Measurements from ENCODE around the gene SPATS2. TPM values are rescaled to one million over a fixed set of nuclear protein-coding genes. Genes with fewer than 3 reads are reported as not detected.

SPATS2 gene
- total RNA-seq, 4 donors from 2014 or later = 5.3 to 7.8 (median 6.7) TPM

- Histone ChIP-seq H3K4me1 (peaks cover 6 to 9% of the 10 kb centered on the region in 2 donors), H3K27ac (no peak overlapping the region), H3K36me3 (no peaks in the 10 kb centered on the region), H3K27me3 (no peaks in the 10 kb centered on the region), H3K4me3 (no peak overlapping the region), H3K9me3 (no peaks in the 10 kb centered on the region)
- intact Hi-C loops (cut with DNase I; ENCODE audit: low total_unique reads) = no loop called here
- TF ChIP-seq POLR2A (IDR thresholded peaks at IDR 0.05) (no peak), CTCF (IDR thresholded peaks at IDR 0.05 in 4 of 5, conservative IDR thresholded peaks at IDR 0.05 in 1 of 5) (no peak)
- no peak for ATAC-seq
- DNase-seq = no peak
- in situ Hi-C loops (cut with MboI; ENCODE audit: low sequenced_read_pairs in 4 of 4) = no loop called here
Observed at GRCh38 chr12:49397000-49397399, 29.7 kb downstream of the SPATS2 start.

- Histone ChIP-seq H3K36me3 (no peaks in the 10 kb centered on the region), H3K4me3 (no peak overlapping the region), H3K4me1 (peaks cover 0 to 15% of the 10 kb centered on the region in 2 donors), H3K27ac (no peak overlapping the region), H3K27me3 (no peaks in the 10 kb centered on the region), H3K9me3 (no peaks in the 10 kb centered on the region)
- ATAC-seq (no peak), DNase-seq (no peak)
- no peak for TF ChIP-seq CTCF (IDR thresholded peaks at IDR 0.05 in 4 of 5, conservative IDR thresholded peaks at IDR 0.05 in 1 of 5)
- TF ChIP-seq POLR2A (IDR thresholded peaks at IDR 0.05) = no peak
- intact Hi-C loops (cut with DNase I; ENCODE audit: low total_unique reads) = no loop called here
- in situ Hi-C loops (cut with MboI; ENCODE audit: low sequenced_read_pairs in 4 of 4) = no loop called here
Observed at GRCh38 chr12:49400304-49400703, 33.0 kb downstream of the SPATS2 start.

- Histone ChIP-seq H3K27ac (no peak overlapping the region), H3K4me1 (peaks cover 0 to 6% of the 10 kb centered on the region in 2 donors), H3K4me3 (no peak overlapping the region), H3K36me3 (no peaks in the 10 kb centered on the region), H3K27me3 (no peaks in the 10 kb centered on the region), H3K9me3 (no peaks in the 10 kb centered on the region)
- in situ Hi-C loops (cut with MboI; ENCODE audit: low sequenced_read_pairs in 4 of 4) = no loop called here
- intact Hi-C loops (cut with DNase I; ENCODE audit: low total_unique reads) = no loop called here
- no peak for ATAC-seq
- TF ChIP-seq CTCF (IDR thresholded peaks at IDR 0.05 in 4 of 5, conservative IDR thresholded peaks at IDR 0.05 in 1 of 5) = no peak
- TF ChIP-seq POLR2A (IDR thresholded peaks at IDR 0.05) = no peak
- DNase-seq = no peak
Observed at GRCh38 chr12:49403971-49404450, 36.7 kb downstream of the SPATS2 start.

- Histone ChIP-seq H3K4me3 (no peak overlapping the region), H3K36me3 (no peaks in the 10 kb centered on the region), H3K27me3 (no peaks in the 10 kb centered on the region), H3K27ac (no peak overlapping the region), H3K9me3 (no peaks in the 10 kb centered on the region), H3K4me1 (peaks cover 0 to 6% of the 10 kb centered on the region in 2 donors)
- intact Hi-C loops (cut with DNase I; ENCODE audit: low total_unique reads) = no loop called here
- TF ChIP-seq CTCF (IDR thresholded peaks at IDR 0.05 in 4 of 5, conservative IDR thresholded peaks at IDR 0.05 in 1 of 5) (no peak), POLR2A (IDR thresholded peaks at IDR 0.05) (no peak)
- in situ Hi-C loops (cut with MboI; ENCODE audit: low sequenced_read_pairs in 4 of 4) = no loop called here
- ATAC-seq = no peak
- no peak for DNase-seq
Observed at GRCh38 chr12:49404956-49405355, 37.7 kb downstream of the SPATS2 start.

- TF ChIP-seq POLR2A (IDR thresholded peaks at IDR 0.05) = no peak
- TF ChIP-seq CTCF (IDR thresholded peaks at IDR 0.05 in 4 of 5, conservative IDR thresholded peaks at IDR 0.05 in 1 of 5) = no peak
- Histone ChIP-seq H3K27me3 (no peaks in the 10 kb centered on the region), H3K36me3 (no peaks in the 10 kb centered on the region), H3K4me3 (no peak overlapping the region), H3K27ac (no peak overlapping the region), H3K4me1 (peaks cover 0 to 5% of the 10 kb centered on the region in 2 donors), H3K9me3 (no peaks in the 10 kb centered on the region)
- intact Hi-C loops (cut with DNase I; ENCODE audit: low total_unique reads) = no loop called here
- DNase-seq (no peak), ATAC-seq (no peak)
- in situ Hi-C loops (cut with MboI; ENCODE audit: low sequenced_read_pairs in 4 of 4) = no loop called here
Observed at GRCh38 chr12:49410818-49411217, 43.6 kb downstream of the SPATS2 start.
